GM21723 (cell line): ENCODE measurements around the gene LPIN1.

Experiments used
- ATAC-seq: cut with Tn5 transposase; IDR thresholded peaks from one replicate; pipeline ENCODE4 v1.9.1; 2021; ENCODE audit warnings: mild to moderate bottlenecking, moderate library complexity; ENCODE audit not compliant: unreplicated experiment

The LPIN1 gene

DNA sequence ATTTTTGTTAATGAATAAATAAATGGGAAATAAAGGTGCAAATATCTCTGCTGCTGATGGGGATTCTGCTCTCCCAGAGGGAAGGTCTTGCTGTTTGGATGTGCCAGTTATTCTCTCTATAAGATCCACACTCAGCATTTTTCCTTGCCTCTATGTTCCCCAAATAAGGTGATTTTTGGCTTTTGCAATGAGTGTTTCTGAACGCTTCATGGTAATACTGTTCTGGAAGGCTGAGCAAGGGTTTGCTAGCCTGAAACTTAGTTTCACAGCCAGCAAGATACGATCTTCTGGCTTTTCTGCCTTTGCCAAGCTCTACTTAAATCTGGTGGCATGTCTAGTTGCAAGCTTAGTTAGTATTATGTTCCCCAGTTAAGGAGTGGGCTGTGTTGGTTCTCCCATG lies 114.6 kb downstream of the LPIN1 start:
- no peak for ATAC-seq

DNA sequence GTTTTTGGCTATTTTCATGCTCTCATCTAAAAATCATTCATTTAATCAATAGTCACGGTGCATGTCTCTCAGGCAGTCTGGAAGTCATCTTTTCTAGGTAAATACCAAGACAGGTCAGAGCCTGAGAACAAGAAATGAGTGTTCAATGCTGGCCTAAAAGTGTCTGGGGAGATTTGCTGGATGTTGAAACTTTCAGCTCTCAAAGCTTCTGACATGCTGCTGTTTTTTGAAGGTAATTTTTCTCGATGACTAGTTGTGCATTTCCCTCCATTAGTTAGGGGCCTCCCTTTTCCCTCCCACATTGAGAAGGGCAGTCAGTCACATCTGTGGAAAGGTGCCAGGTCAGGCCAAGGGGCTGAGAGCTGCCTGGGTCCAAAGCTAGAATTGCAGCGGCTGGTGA lies 115.6 kb downstream of the LPIN1 start:
- ATAC-seq = no peak

DNA sequence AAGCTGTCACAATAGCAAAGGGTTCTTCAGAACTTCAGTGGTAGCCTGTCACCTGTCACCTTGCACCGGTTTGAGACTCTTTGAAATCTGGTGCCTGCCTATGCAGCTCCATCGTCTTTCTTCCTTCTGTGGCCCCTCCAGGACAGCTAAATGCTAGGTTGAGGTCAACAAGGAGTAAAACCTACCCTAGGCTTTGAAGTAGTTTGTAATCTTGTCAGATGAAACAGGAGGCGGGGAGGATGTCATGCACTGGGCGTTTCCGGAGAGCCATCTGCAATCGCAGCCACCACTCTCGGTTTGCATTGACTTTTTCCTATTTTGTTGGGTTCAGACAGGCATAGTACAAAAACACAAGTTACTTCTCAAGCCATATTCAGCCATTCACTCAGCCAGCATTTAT lies 116.7 kb downstream of the LPIN1 start:
- ATAC-seq = peak; percentile 44

DNA sequence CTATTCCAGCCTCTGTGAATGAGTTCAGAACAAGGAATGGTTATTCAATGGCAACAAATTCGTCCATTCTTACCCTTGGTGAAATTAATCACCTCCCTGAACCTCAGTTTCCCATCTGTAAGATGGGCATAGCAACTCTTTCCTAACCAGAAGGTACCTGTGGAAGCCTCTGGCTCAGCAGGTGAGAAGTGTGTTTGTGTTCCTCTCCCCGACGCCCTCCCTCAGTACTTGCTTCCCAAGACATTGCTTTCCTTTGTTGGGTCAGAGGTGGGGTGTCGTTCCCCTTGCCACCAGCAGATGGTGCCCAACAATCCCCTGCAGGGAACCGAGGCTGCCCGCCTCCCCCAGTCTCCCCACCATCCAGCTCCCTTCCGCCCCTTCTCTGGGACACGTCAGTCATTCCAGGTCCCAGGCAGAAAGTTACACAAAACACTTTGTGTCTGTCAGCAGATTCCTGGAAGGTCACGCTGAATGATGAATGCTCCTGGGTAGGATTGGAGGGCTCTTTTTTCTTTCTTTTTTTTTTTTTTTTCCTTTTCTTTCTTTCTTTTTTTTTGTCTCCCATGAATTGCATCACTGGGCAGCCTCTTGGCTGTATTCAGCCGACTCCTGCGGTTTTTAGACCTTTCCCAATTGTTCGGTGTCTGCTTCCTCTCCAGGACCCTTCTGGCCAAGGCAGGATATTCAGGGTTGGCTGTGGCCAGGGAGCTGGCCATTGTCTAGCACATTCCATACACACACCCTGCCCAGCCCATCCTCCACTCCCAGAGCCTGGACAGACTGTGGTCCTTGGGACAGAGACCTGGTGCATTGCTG lies 117.3 kb downstream of the LPIN1 start:
- ATAC-seq = peak; percentile 57

DNA sequence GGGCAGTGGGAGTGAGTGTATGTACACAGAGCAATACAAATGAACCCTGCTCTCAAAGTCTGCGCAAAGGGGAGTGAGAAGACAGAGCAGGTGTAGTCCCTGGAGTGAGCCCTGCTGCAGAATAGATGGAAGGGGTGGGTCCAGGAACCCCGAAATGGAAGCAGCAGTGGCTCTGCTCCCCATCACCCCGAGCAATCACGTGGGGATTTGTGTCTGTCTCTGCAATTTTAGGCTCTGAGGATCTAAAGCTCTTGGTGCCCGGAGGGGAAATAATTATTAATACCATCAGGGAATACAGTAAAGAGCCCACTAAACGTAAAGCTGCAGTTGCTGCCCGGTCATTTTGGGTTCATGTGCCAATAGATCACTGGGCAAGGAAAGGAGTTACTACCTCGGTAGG lies 118.3 kb downstream of the LPIN1 start:
- no peak for ATAC-seq

DNA sequence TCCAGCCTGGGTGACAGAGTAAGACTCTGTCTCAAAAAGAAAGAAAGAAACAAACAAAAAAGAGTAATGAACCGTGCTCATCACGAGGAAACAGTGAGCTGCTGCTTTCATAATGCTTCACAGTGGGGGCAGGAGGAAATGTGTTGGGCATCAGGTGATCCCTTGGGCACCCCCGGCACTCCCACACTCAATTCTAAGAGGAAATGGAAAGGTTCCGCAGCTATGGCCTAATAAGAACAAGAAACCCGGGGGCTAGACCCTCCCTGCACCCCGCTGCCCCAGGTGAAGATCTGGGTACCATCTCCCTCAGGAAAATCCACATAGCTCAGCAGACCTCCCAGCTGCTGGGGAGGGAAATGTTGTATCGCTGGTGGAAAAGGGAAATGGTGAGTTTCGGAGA lies 118.9 kb downstream of the LPIN1 start:
- no peak for ATAC-seq

DNA sequence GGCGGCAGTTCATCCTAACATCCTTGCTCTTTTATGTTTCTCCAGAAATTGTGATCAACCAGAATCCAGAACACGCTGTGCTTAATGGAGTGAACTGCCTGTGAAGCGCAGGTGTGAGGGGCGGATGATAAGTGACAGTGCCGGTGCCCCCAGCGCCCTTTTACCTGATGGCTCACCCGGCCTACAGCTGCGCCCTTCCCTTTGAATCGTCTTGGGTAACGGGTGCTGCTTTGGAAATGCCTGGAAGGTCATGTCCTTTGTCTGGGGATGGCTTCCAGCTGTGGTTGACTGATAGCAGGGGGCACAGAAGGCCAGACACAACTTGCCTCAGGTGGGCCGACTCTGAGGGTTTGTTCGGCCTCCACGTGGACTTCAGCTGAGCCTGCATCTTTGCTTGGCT lies 119.4 kb downstream of the LPIN1 start:
- ATAC-seq = no peak

DNA sequence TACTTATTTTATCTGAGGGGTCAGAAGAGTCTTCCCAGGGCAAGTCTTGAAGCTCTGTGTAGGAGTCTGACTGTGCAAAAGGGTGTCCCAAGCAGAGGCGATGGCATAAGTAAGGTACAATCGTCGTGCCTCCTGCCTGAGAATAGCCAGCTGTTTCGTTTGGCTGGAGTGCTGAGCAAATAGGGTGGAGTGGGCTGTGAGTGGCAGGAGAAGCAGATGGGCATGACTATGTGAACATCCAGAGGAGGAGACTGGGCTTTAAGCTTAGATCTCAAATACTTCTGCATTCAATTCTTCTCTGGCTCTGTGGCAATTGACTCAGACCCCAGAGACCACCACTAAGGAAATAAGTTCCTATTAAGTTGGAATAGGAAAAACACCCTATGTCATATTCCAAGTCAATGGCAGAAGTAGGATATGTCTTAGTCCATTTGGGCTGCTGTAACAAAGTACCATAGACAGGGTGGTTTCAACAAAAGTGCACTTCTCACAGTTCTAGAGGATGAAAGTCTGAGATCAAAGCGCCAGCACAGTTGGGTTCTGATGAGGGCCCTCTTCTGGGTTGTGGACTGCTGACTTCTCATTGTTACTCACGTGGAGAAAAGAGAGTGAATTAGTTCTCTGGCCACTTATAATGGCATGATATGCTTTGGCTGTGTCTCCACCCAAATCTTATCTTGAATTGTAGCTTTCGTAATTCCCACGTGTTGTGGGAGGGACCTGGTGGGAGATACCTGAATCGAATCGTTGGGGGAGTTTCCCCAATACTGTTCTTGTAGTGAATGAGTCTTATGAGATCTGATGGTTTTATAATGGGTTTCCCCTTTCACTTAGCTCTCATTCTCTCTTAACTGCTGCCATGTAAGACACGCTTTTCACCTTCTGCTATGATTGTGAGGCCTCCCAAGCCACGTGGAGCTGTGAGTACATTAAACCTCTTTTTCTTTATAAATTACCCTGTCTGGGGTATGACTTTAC lies 120.2 kb downstream of the LPIN1 start:
- ATAC-seq = no peak

DNA sequence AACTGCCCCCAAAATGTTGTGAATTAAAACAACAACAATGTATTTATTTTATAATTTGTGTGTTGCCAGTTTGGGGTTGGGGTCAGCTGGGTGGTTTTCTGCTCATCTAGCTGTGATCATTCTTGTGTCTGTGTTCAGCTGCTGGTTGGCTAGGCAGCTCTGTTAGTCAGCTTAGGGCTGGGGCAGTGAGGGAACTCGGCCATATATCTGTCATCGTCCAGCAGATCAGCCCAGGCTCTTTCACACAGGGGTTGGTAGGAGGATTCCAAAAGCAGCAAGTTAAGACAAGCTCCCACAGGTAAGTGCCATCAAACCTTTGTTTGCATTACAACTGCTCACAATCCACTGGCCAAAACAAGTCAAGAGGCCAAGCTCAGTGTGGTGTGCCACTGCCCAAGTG lies 121.5 kb downstream of the LPIN1 start:
- no peak for ATAC-seq

DNA sequence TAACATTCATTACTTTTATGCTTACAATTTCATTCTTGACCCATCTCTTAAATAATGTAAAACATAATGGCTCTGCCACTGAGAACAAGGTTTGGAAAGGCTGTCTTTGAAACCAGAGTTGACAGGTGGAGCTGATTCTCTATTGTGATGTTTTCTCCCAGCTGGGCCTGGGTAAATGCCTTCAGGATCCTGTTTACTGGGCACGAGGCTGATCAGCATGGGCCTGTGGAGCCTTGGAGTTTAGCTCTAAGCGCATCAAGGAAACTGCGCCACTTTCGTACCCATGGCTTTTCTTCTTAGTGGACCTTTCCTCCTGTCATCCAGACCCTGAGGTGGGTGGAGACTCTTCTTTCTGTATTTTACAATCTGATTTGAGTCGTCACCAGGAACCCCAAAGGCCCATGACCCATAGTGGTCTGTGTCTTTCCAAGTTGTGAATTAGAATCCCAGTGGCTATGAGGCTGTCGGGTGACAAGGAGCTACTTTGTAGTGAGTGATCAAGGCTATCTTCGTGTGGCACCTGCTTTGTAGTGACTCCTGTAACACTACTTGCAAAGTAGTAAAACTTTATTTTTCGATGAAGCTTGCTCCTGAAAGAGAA lies 123.1 kb downstream of the LPIN1 start:
- no peak for ATAC-seq

DNA sequence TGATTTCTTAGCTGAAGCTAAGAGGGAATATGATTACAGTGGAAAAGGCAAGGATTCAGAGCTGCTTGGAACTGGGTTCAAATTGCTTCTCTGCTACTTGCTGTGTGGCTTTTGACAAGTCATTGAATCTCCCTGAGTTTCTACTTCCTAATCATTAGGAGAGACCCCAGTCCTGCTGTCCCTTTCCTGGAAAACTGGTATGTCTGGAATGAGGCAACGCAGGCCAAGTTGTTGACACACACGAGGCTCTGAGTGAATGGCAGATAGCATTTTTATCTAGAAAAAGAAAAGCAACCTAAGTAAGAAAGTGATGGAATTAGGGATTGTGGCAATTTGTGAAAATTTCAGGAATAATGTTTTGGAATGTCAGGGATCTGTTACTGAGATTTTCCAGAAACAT lies 123.6 kb downstream of the LPIN1 start:
- no peak for ATAC-seq

DNA sequence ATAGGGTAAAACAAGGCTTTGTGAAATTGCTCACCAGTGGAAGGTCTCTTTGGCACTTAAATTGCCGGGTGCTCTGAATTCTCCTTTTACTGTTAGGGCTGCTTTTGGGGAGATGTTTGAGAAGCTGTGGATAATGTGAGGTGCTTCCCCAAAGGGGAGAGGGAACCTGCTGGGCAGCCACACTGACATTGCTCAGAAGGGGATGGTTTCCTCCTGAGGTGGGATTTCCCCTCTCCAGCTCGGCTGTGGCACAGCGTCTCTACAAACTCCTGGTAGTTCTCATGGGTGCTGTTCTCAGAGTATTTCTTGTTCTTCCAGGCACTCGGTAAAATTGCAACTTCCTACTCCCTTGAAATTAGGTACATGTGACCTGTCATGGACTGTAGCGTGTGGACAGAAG lies 124.2 kb downstream of the LPIN1 start:
- no peak for ATAC-seq

DNA sequence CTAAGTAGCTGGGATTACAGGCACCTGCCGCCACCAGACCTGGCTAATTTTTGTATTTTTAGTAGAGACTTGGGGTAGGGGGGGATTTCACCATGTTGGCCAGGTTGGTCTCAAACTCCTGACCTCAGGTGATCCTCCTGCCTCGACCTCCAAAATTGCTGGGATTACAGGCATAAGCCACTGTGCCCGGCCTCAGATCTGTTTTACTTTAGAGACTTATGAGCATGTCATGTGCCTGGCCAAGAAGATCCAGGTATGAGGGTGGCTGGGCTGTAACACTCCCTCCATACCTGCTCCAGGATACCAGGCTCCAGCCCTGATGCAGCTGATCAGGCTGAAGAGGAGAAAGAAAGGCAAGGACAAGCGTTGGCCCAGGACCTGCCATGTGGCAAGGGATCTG lies 125.0 kb downstream of the LPIN1 start:
- ATAC-seq = no peak

DNA sequence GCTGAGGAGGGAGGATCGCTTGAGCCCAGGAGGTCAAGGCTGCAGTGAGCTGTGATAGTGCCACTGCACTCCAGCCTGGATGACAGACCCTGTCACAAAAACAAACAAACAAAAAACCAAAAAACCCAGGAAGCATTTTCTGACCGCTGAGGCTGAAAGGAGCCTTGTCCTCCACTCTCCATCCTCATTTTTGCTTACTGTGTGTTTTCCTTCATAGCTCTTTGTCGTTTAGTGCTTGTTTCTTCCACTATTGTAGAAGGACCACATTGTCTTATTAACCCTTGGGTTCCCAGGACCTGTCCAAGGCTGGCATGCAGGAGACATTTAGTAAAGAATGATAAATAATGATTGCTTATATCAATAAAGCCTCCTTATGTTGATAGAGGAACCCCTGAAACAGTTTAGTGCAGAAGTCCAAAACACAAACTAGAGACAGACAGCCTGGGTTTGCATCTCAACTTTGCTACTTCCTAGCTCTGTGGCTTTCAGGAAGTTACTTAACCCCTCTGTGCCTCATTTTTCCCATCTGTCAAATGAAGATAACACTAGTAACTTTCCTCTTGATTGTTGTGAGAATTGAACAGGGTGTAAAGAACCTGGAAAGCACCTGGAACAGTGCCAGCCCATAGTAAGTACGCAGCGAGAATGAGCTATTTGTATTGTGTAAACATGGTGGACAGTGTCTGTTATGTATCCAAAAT lies 126.0 kb downstream of the LPIN1 start:
- ATAC-seq = no peak

DNA sequence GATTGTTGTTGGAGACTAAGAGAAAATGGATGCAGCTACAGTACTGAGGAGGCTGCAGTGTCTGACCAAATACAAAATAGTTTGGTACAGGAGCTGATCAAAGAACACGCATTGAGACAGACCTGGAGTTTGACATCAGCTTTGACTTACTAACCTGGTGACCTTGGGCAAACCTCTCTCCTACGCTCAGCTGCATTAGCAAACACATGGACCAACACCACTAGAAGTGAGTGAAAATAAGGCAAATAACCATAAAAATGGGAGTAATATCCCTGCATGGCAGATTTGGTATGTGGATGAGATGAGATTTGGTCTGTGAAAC lies 126.5 kb downstream of the LPIN1 start:
- no peak for ATAC-seq

DNA sequence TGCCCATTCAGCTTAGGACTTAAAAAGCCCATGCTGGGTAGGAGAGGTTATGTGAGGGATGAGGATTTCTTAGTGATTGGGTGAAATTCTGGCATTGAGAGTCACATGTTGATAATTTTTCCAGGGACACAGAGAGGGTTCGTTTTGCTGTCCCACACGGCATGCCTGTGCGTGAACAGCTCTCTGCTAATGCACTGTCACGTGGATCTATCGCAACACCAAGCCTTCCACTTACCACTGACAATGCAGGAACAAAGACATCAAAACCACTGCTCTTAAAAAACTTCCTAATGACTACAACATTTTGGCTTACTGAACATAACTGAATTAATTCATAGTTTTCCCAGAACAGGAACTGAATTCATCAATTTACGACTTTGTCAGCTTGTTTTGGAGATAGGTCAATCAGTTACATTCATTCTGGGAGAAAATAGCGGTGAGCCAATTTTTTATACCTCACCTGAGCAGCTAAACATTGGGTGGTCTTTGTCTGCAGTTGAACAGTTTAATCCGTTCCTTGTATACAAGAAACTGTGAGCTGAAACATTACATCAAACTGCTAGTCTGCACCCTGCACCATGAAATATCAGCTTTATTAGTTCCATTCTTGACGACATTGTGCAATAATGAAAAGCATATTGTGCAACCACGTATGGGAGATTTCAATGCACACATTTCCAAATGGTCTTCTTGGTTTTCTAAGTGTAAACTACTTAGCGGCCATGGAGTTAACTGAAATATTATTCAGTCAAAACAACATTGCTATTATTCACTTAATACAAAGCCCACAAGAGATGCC lies 127.1 kb downstream of the LPIN1 start:
- ATAC-seq = no peak

DNA sequence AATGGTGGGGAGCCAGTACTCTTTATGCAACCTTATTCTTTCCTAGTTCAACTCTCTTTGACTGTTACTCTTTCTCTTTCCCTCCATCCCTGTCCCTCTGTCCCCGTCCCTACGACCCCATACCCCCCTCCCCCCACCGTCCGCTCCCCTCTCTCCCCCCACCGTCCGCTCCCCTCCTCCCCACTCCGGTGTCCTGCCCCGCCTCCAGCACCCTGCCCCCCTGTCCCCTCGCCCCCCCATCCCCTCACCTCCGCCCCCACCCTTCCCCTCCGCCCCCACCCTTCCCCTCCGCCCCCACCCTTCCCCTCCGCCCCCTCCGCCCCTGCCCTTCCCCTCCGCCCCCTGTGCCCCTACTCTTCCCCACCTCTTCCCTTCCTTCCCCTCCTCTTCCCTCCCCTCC lies 128.4 kb downstream of the LPIN1 start:
- ATAC-seq = no peak

DNA sequence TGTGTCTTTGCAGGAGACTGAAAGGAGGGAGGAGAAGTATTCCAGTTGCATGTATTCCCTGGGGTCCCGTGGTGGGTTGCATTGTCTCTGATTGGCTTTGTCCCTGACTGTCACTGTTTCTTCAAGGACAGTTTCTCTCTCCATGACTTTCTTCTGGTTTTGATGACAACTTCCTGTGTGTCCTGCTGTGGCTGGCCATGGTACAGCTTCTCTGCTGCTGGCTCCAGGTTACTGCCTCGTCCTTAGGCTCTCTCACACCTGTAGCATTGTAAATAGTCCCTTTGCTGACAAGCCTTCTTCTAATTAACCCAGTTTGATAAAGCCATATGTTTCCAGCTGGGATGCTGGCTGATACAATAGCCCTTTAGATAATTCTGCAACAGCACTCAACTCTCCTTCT lies 129.0 kb downstream of the LPIN1 start:
- no peak for ATAC-seq

DNA sequence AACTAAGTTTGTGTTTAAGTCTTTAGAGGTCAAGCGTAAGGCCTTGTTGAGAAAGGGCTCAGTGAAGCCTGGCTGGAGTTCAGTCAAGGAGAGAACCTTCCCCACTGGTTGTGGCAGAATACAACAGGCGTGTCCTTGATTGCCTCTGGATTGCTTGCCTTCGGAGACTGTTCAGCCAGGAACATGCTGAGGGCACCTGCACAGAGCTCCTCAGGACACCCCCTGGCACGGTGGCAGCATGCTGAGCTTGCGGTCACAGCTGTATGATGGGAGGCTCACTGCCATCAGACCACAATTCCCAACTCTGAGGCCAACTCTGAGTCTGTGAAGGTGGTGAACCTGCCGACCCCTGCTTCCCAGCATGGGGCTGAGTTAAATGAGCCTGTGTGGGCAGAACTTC lies 130.0 kb downstream of the LPIN1 start:
- ATAC-seq = no peak

DNA sequence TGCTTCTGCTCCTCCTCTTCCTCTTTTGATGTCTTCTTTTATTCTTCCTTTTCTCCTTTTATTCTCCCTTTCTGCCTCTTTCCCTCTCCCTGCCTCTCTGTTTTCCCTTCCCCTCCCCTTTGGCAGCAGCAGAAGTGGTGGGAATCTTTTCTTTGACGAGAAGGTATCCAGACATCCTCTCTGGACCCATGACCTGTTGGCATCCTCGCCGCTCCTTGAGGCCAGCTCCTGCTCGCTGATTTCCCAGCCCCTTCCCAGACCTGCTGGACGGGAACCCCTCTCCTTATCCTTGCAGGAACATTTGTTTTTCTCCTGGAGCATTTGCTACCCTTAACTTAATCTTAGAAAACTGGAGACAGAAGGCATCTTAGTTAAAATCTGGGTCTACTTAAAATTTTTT lies 130.5 kb downstream of the LPIN1 start:
- no peak for ATAC-seq
